Thyroid gland (tissue), 4 donors: ENCODE results near the gene CRB1. TPM values are rescaled to one million over a fixed set of nuclear protein-coding genes. Genes with fewer than 3 reads are reported as not detected.

Source experiments
- DNase-seq, 2 donors: peaks; one replicate each; pipeline ENCODE4 v3.0.0-alpha.2; 2019
- H3K27ac ChIP-seq, 3 donors: fragments of 200-600 bp; sonication (generic); 1 replicate in 2 of 3; 2 replicates in 1 of 3; pipeline ENCODE4 v1.5.1; 2016 to 2019; ENCODE audit warnings: mild to moderate bottlenecking in 1 of 3, moderate library complexity in 1 of 3
- H3K27me3 ChIP-seq: fragments of 200-600 bp; sonication (generic); one replicate; pipeline ENCODE4 v1.5.1; 2019
- H3K36me3 ChIP-seq, 2 donors: fragments of 200-600 bp; sonication (generic); one replicate each; pipeline ENCODE4 v1.5.1; 2016 to 2019
- H3K4me1 ChIP-seq, 2 donors: fragments of 200-600 bp; sonication (generic); one replicate each; pipeline ENCODE4 v1.5.1; 2017 to 2019
- H3K4me3 ChIP-seq, 3 donors: fragments of 200-600 bp; sonication (generic); replicated peaks in 1 of 3; 1 replicate in 2 of 3; 2 replicates in 1 of 3; pipeline ENCODE4 v1.5.1; 2016; ENCODE audit warnings: mild to moderate bottlenecking in 1 of 3
- H3K9me3 ChIP-seq: fragments of 200-600 bp; sonication (generic); one replicate; pipeline ENCODE4 v1.5.1; 2017
- CTCF ChIP-seq, 6 experiments: fragments of 200-600 bp in 3 of 6; fragments of 450-650 bp in 3 of 6; sonication (generic) in 3 of 6; IDR thresholded peaks; one replicate each; pipeline ENCODE4 v1.5.1; 2016 to 2019; ENCODE audit warnings: antibody characterized with exemption in 6 of 6, mild to moderate bottlenecking in 2 of 6, inconsistent platforms in 1 of 6, moderate library complexity in 1 of 6
- POLR2A ChIP-seq, 2 donors: fragments of 450-650 bp; IDR thresholded peaks; one replicate each; pipeline ENCODE4 v1.6.1; 2017; ENCODE audit warnings: antibody characterized with exemption in 2 of 2, mild to moderate bottlenecking in 2 of 2, moderate library complexity in 1 of 2
- WGBS, 2 donors: methylation state at CpG; one replicate each; pipeline ENCODE4 v1.1.5; 2017; 5-methylcytosine and 5-hydroxymethylcytosine counted together
- intact Hi-C: fragments of 100-400 bp; cut with DNase I; formaldehyde crosslinking; loops from one replicate; pipeline ENCODE4 v1.15.1; 2023
- total RNA-seq, 4 donors: library from RNA; depleted of rRNA; stranded (reverse); fragments of >200 nt; gene quantifications; one replicate each; pipeline ENCODE4 v1.2.3, GENCODE V29; 2016

The CRB1 gene
- 1 to 10 TPM in 1 of 4 donors, under 1 TPM in 2, not detected in 1; 0.21 to 6.7 (median 0.22) TPM for total RNA-seq

GRCh38 chr1:197268012-197268411, at the start of gene CRB1:
Gene CRB1 (plus strand): TSS chr1:197268252. CDS start chr1:197268413, 161 bp downstream.
- no peak within 1 kb of the TSS for H3K27ac ChIP-seq
- H3K4me1 ChIP-seq: no peaks in the 10 kb centered on the region
- WGBS, 2 donors: 43 to 51% methylated on average over 4 of the region's 4 CpGs
- no peaks in the 10 kb centered on the region for H3K27me3 ChIP-seq
- TF ChIP-seq CTCF (IDR thresholded peaks at IDR 0.05) (no peak), POLR2A (IDR thresholded peaks at IDR 0.05) (no peak)
- H3K36me3 ChIP-seq: no peaks in the 10 kb centered on the region
- no peaks in the 10 kb centered on the region for H3K9me3 ChIP-seq
- DNase-seq: no peak
- intact Hi-C loops: no loop called here
- H3K4me3 ChIP-seq: no peak within 1 kb of the TSS

- H3K9me3 ChIP-seq: no peaks in the 10 kb centered on the region
- H3K36me3 ChIP-seq: no peaks in the 10 kb centered on the region
- H3K27me3 ChIP-seq: no peaks in the 10 kb centered on the region
- intact Hi-C loops: no loop called here
- DNase-seq: no peak
- H3K4me3 ChIP-seq: no peak overlapping the region
- TF ChIP-seq POLR2A (IDR thresholded peaks at IDR 0.05): no peak
- no peaks in the 10 kb centered on the region for H3K4me1 ChIP-seq
- no peak overlapping the region for H3K27ac ChIP-seq
These were observed 49.2 kb upstream of the CRB1 start for GRCh38 chr1:197218857-197219256.

GRCh38 chr1:197222025-197222685, 45.9 kb upstream of the CRB1 start:
- intact Hi-C loops: no loop called here
- H3K27me3 ChIP-seq: no peaks in the 10 kb centered on the region
- H3K27ac ChIP-seq: no peak overlapping the region
- H3K4me1 ChIP-seq: no peaks in the 10 kb centered on the region
- DNase-seq: no peak
- no peak for TF ChIP-seq CTCF (IDR thresholded peaks at IDR 0.05)
- no peaks in the 10 kb centered on the region for H3K9me3 ChIP-seq
- WGBS, 2 donors: 86 to 88% methylated on average over 21 of the region's 21 CpGs
- H3K4me3 ChIP-seq: no peak overlapping the region
- no peaks in the 10 kb centered on the region for H3K36me3 ChIP-seq

GRCh38 chr1:197222780-197223179, 45.3 kb upstream of the CRB1 start:
- DNase-seq: no peak
- H3K27ac ChIP-seq: no peak overlapping the region
- no peaks in the 10 kb centered on the region for H3K4me1 ChIP-seq
- no peaks in the 10 kb centered on the region for H3K36me3 ChIP-seq
- no peaks in the 10 kb centered on the region for H3K9me3 ChIP-seq
- H3K4me3 ChIP-seq: no peak overlapping the region
- WGBS, 2 donors: 98 to 99% methylated on average over 2 of the region's 2 CpGs
- intact Hi-C loops: no loop called here
- no peaks in the 10 kb centered on the region for H3K27me3 ChIP-seq
- TF ChIP-seq CTCF (IDR thresholded peaks at IDR 0.05) (no peak), POLR2A (IDR thresholded peaks at IDR 0.05) (no peak)

GRCh38 chr1:197224160-197224559, 43.9 kb upstream of the CRB1 start:
- H3K27me3 ChIP-seq: no peaks in the 10 kb centered on the region
- no peaks in the 10 kb centered on the region for H3K4me1 ChIP-seq
- 81 to 83% methylated on average over 1 of the region's 1 CpG for WGBS, 2 donors
- TF ChIP-seq POLR2A (IDR thresholded peaks at IDR 0.05) (no peak), CTCF (IDR thresholded peaks at IDR 0.05) (no peak)
- no peaks in the 10 kb centered on the region for H3K36me3 ChIP-seq
- intact Hi-C loops: no loop called here
- no peak overlapping the region for H3K4me3 ChIP-seq
- H3K27ac ChIP-seq: no peak overlapping the region
- DNase-seq: no peak
- H3K9me3 ChIP-seq: no peaks in the 10 kb centered on the region
